ENCODE results near the gene KRTAP1-3.

- TF ChIP-seq PRDM15 (CRISPR knock-in tag; IDR thresholded peaks at IDR 0.05) (no peak), ZNF263 (CRISPR knock-in tag; IDR thresholded peaks at IDR 0.05; ENCODE audit: low read depth) (no peak), CTCF (IDR thresholded peaks at IDR 0.05) (no peak), TEAD4 (CRISPR knock-in tag; IDR thresholded peaks at IDR 0.05) (no peak), CBFB (CRISPR knock-in tag; IDR thresholded peaks at IDR 0.05; ENCODE audit: low read depth) (no peak)
Observed at GRCh38 chr17:41002814-41003213, 31.9 kb downstream of the KRTAP1-3 start.
